GM23338 (cell line): ENCODE results near the gene PRKAR1B. TPM values are rescaled to one million over a fixed set of nuclear protein-coding genes. Genes with fewer than 3 reads are reported as not detected.

Experiments used
- CREB1 ChIP-seq: fragments of 250-450 bp; sonication (Bioruptor Pico); IDR thresholded peaks from 2 replicates; pipeline ENCODE4 v1.5.0; 2020; ENCODE audit warnings: low read depth, mild to moderate bottlenecking, moderate library complexity
- CTCF ChIP-seq, 2 experiments: fragments of 200-600 bp in 1 of 2; sonication (generic) in 1 of 2; conservative IDR thresholded peaks; 2 replicates each; pipeline versions ENCODE4 v1.5.1 to v1.6.1; 2016 to 2017; ENCODE audit warnings: antibody characterized with exemption in 2 of 2, low read depth in 2 of 2, mild to moderate bottlenecking in 2 of 2, moderate library complexity in 1 of 2
- ETS1 ChIP-seq: IDR thresholded peaks from 2 replicates; pipeline ENCODE4 v1.6.1; 2016; ENCODE audit warnings: antibody characterized with exemption
- EZH2 ChIP-seq: fragments of 200-600 bp; sonication (generic); IDR thresholded peaks from one replicate; pipeline ENCODE4 v1.8.0; 2017; ENCODE audit warnings: antibody characterized with exemption, mild to moderate bottlenecking, low read depth; ENCODE audit not compliant: unreplicated experiment
- EZH2phosphoT487 ChIP-seq: fragments of 200-600 bp; sonication (generic); IDR thresholded peaks from one replicate; pipeline ENCODE4 v1.8.1; 2018; ENCODE audit warnings: antibody characterized with exemption; ENCODE audit not compliant: unreplicated experiment
- POLR2AphosphoS5 ChIP-seq: IDR thresholded peaks from 2 replicates; pipeline ENCODE4 v1.6.1; 2016; ENCODE audit warnings: antibody characterized with exemption, low read depth
- STAT1 ChIP-seq: IDR thresholded peaks from one replicate; pipeline ENCODE4 v1.6.1; 2016; ENCODE audit warnings: antibody characterized with exemption; ENCODE audit not compliant: unreplicated experiment
- ZNF114 ChIP-seq: fragments of 250-450 bp; sonication (Bioruptor Pico); IDR thresholded peaks from 2 replicates; pipeline ENCODE4 v1.5.0; 2020; ENCODE audit warnings: mild to moderate bottlenecking, moderate library complexity
- ZNF462 ChIP-seq: fragments of 250-450 bp; sonication (Bioruptor Pico); IDR thresholded peaks from 2 replicates; pipeline ENCODE4 v1.5.0; 2020; ENCODE audit warnings: mild to moderate bottlenecking, moderate library complexity
- polyA plus RNA-seq: library from polyadenylated mRNA; unstranded; fragments of >200 nt; fragmentation: Nextera tagmentation; extraction: Ambion mirVana; gene quantifications from 2 replicates; pipeline ENCODE4 v1.2.1, GENCODE V29; 2016
- total RNA-seq: library from RNA; depleted of rRNA; stranded (reverse); fragments of >200 nt; shearing (Covaris generic); gene quantifications from 2 replicates; pipeline ENCODE4 v1.2.3, GENCODE V29; 2014

Gene PRKAR1B
- total and polyA plus RNA-seq, 2 experiments from 2014 or later, result 35.7 to 36.7 TPM

- no peak for TF ChIP-seq ZNF462 (CRISPR knock-in tag)
- no peak for TF ChIP-seq EZH2
- TF ChIP-seq ETS1, result no peak
- no peak for TF ChIP-seq POLR2AphosphoS5
- no peak for TF ChIP-seq STAT1
- no peak for TF ChIP-seq EZH2phosphoT487
- TF ChIP-seq CTCF (conservative IDR thresholded peaks at IDR 0.05; ENCODE audit: low read depth in 2 of 2), result no peak
- TF ChIP-seq CREB1, result no peak
- TF ChIP-seq ZNF114 (CRISPR knock-in tag), result no peak
Observed at GRCh38 chr7:767941-768731, 41.1 kb upstream of the PRKAR1B start (continued).
